ENCODE data around the gene EFNA1.
"Not testable (repeated sequence)": the region's sequence is repeated elsewhere in the genome, so short reads cannot be mapped to it uniquely, and the experiment has no call there.

Gene EFNA1

DNA sequence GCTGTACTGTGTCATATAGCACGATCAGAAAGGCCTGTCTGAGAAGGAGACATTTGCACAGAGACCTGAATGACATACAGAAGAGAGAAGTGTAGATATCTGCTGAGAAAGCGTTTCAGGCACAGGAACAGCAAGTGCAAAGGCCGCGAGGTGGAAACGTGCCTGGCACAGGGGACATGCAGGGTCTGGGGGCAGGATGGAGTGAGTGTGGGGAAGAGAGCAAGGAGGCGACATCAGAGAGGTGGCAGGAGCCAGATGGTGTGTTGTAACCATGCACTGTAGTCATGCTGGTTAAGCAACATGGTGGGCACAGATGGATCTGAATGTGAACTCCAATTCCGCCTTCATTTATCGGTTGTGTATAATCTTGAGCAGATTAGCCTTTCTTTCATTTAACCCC lies 32.5 kb downstream of the EFNA1 start:
- no peak overlapping the region for H3K27ac ChIP-seq (ENCODE audit: low read depth, low read length)
- no peak overlapping the region for H3K4me3 ChIP-seq (ENCODE audit: low read depth, low read length)
- no peak overlapping the region for H2AFZ ChIP-seq (ENCODE audit: low read length, unreplicated experiment)
- no peaks in the 10 kb centered on the region for H3K79me2 ChIP-seq (ENCODE audit: control insufficient read depth, insufficient read depth, low read length, unreplicated experiment)
- H3K36me3 ChIP-seq (ENCODE audit: insufficient read depth, low read length), result no peaks in the 10 kb centered on the region
- H3K4me1 ChIP-seq (ENCODE audit: control insufficient read depth, insufficient read depth, low read length, unreplicated experiment), result no peaks in the 10 kb centered on the region
- peaks cover 9% of the 10 kb centered on the region for H3K27me3 ChIP-seq (ENCODE audit: insufficient read depth, low read length)

DNA sequence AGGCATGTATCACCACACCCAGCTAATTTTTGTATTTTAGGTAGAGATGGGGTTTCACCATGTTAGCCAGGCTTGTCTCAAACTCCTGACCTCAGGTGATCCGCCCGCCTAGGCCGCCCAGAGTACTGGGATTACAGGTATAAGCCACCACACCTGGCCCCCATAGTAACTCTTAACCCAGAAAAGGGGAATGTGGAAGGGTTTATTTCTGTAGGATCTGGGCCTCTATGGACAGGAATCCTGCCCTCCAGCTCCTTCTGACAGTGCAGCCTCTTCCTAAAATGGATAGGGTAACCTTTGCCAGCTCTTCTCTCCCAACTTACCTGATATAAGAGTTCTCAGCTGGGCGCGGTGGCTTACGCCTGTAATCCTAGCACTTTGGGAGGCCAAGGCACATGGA lies 35.0 kb downstream of the EFNA1 start:
- H3K36me3 ChIP-seq (ENCODE audit: insufficient read depth, low read length); H3K27me3 ChIP-seq (ENCODE audit: insufficient read depth, low read length); H3K4me1 ChIP-seq (ENCODE audit: control insufficient read depth, insufficient read depth, low read length, unreplicated experiment); H3K79me2 ChIP-seq (ENCODE audit: control insufficient read depth, insufficient read depth, low read length, unreplicated experiment); H2AFZ ChIP-seq (ENCODE audit: low read length, unreplicated experiment); H3K27ac ChIP-seq (ENCODE audit: low read depth, low read length); H3K4me3 ChIP-seq (ENCODE audit: low read depth, low read length): not testable (repeated sequence)

DNA sequence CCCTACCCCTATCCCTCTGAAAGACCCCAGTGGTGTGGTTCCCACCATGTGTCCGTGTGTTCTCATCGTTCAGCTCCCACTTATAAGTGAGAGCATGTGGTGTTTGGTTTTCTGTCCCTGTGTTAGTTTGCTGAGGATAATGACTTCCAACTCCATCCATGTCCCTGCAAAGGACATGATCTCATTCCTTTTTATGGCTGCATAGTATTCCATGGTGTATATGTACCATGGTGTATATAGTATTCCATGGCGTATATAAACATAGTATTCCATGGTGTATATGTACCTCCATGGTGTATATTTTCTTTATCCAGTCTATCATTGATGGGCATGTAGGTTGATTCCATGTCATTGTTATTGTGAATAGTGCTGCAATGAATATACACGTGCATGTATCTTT lies 36.1 kb downstream of the EFNA1 start:
- H3K4me3 ChIP-seq (ENCODE audit: low read depth, low read length); H3K4me1 ChIP-seq (ENCODE audit: control insufficient read depth, insufficient read depth, low read length, unreplicated experiment); H3K79me2 ChIP-seq (ENCODE audit: control insufficient read depth, insufficient read depth, low read length, unreplicated experiment); H3K27me3 ChIP-seq (ENCODE audit: insufficient read depth, low read length); H3K27ac ChIP-seq (ENCODE audit: low read depth, low read length); H2AFZ ChIP-seq (ENCODE audit: low read length, unreplicated experiment); H3K36me3 ChIP-seq (ENCODE audit: insufficient read depth, low read length): not testable (repeated sequence)

DNA sequence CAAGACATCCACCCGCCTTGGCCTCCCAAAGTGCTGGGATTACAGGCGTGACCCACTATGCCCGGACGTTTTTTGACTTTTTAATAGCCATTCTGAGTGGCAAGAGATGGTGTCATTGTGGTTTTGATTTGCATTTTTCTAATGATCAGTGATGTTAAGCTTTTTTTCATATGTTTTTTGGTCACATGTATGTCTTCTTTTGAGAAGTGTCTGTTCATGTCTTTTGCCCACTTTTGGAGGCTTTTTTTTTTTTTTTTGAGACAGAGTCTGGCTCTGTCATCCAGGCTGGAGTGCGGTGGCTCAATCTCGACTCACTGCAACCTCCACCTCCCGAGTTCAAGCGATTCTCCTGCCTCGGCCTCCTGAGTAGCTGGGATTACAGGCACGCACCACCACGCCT lies 36.9 kb downstream of the EFNA1 start:
- not testable (repeated sequence) for H3K4me1 ChIP-seq (ENCODE audit: control insufficient read depth, insufficient read depth, low read length, unreplicated experiment); H3K4me3 ChIP-seq (ENCODE audit: low read depth, low read length); H3K79me2 ChIP-seq (ENCODE audit: control insufficient read depth, insufficient read depth, low read length, unreplicated experiment); H2AFZ ChIP-seq (ENCODE audit: low read length, unreplicated experiment); H3K36me3 ChIP-seq (ENCODE audit: insufficient read depth, low read length); H3K27me3 ChIP-seq (ENCODE audit: insufficient read depth, low read length); H3K27ac ChIP-seq (ENCODE audit: low read depth, low read length)

DNA sequence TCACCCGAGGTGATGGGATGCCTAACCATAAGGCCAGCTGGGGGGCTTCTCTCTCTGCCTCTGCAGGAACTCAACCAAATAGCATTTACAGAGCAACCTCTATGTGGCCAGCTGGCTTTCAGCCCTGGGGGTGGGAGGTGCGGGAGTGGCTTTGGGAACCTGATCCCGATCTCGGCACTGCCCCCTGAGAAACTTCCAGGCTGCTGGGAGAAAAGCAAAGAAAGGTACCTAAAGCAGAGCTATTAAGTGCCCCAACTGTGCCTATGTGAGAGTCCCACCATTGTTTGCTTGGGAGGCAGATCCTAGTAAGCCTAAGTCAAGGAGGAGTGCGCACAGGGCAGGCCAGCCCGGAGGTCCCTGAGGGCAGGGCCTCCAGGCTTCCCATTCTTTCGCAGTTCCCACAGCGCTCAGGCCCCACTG lies 38.4 kb downstream of the EFNA1 start:
- H3K4me1 ChIP-seq (ENCODE audit: control insufficient read depth, insufficient read depth, low read length, unreplicated experiment), result no peaks in the 10 kb centered on the region
- H3K36me3 ChIP-seq (ENCODE audit: insufficient read depth, low read length), result no peaks in the 10 kb centered on the region
- H3K27me3 ChIP-seq (ENCODE audit: insufficient read depth, low read length), result no peaks in the 10 kb centered on the region
- no peak overlapping the region for H2AFZ ChIP-seq (ENCODE audit: low read length, unreplicated experiment)
- H3K4me3 ChIP-seq (ENCODE audit: low read depth, low read length), result no peak overlapping the region
- no peak overlapping the region for H3K27ac ChIP-seq (ENCODE audit: low read depth, low read length)
- H3K79me2 ChIP-seq (ENCODE audit: control insufficient read depth, insufficient read depth, low read length, unreplicated experiment), result no peaks in the 10 kb centered on the region

DNA sequence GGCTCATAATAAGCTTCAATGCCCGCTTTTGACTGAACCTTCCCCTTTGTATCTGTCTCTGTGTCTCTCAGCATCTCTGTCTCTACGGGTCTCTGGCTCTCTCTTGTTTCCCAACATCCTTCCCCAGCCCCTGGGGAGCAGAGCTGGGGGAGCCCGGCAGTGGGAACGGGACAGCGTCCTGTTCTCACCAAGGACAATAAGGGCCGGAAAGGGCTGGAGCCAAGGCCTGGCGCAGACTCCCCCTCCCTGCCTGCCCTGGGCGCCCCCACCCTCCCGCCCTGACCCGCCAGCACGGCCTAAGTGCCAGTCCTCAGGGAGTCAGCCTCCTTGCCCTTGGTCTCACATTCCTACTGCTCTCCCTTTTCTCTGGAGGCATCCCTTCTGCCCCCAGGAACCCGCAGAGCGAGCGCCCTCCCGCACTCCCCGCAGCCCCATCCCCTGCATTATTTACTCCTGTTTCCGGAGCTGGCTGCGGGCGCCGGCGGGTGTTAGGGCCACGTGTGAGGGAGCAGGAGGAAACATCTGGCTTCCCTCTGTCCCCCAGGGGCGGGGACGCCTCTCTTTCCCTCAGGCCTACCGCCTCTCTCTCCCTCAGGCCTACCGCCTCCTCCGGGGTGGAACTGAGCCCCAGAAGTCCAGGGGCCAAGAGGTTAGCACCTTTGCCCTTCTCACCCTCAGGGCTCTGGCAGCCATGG lies 38.9 kb downstream of the EFNA1 start:
- Histone ChIP-seq H3K79me2 (ENCODE audit: control insufficient read depth, insufficient read depth, low read length, unreplicated experiment) (peaks cover 5% of the 10 kb centered on the region), H2AFZ (ENCODE audit: low read length, unreplicated experiment) (no peak overlapping the region), H3K36me3 (ENCODE audit: insufficient read depth, low read length) (no peaks in the 10 kb centered on the region), H3K27me3 (ENCODE audit: insufficient read depth, low read length) (no peaks in the 10 kb centered on the region), H3K4me3 (ENCODE audit: low read depth, low read length) (no peak overlapping the region), H3K4me1 (ENCODE audit: control insufficient read depth, insufficient read depth, low read length, unreplicated experiment) (no peaks in the 10 kb centered on the region), H3K27ac (ENCODE audit: low read depth, low read length) (no peak overlapping the region)

DNA sequence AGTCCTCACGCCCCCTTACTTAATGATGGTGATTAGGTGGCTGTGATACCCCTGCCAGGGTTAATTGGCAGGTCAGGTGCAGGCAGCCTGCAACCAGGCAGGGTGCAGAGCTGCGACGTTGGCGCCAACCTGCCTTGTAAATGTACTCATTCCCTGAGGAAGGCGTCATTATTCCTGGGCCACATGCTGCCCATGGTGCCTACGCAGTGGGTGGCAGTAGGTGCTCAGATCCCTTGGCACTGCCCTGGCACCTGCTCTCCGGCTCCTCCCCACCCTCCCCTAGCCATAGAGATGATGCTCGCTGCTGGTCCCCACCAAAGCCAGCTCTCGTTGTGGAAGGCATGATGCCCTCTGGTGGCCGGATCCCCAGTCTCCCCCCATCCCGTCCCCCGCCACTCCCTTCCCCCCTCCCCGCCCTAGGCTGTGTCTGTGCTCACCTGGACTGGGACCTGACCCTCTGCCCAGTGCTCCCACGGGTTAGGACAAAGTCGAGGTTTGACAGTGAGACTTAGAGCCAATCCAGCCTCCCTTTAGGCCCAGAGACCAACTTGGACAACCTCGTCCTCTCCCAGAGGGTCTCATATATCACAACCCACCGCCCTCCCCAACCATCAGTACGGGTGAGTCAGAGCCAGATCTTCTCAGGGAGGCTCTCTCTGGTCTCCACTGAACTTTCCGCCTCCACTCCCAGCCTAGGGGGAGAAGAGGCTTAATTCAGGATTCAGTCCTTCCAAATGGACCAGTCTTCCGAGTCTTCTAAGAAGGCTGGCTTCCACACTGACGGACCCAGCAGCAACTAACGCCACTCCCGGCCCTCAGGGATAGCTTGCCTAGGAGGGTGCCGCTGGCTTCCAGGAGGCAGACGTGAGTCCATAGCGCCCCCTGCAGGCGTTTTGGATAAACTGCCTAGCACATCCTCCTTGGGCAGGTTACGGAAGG lies 39.8 kb downstream of the EFNA1 start:
- peaks cover 13% of the 10 kb centered on the region for H3K79me2 ChIP-seq (ENCODE audit: control insufficient read depth, insufficient read depth, low read length, unreplicated experiment)
- H2AFZ ChIP-seq (ENCODE audit: low read length, unreplicated experiment), result peak overlapping the region; percentile 6
- peaks cover 6% of the 10 kb centered on the region for H3K4me1 ChIP-seq (ENCODE audit: control insufficient read depth, insufficient read depth, low read length, unreplicated experiment)
- no peaks in the 10 kb centered on the region for H3K36me3 ChIP-seq (ENCODE audit: insufficient read depth, low read length)
- H3K27me3 ChIP-seq (ENCODE audit: insufficient read depth, low read length), result no peaks in the 10 kb centered on the region
- no peak overlapping the region for H3K4me3 ChIP-seq (ENCODE audit: low read depth, low read length)
- H3K27ac ChIP-seq (ENCODE audit: low read depth, low read length), result no peak overlapping the region

DNA sequence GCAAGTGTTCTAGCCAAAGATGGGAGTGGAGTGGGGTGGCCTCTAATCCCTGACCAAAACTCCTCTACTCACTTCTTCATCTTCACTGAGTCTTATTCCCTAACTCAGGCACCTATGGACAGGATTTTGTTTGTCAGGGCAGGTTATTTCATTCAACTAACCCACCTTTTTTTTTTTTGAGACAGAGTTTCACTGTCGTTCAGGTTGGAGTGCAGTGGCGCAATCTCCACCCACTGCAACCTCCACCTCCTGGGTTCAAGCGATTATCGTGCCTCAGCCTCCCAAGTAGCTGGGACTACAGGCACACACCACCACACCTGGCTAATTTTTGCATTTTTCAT lies 40.4 kb downstream of the EFNA1 start:
- not testable (repeated sequence) for H3K4me3 ChIP-seq (ENCODE audit: low read depth, low read length); H3K4me1 ChIP-seq (ENCODE audit: control insufficient read depth, insufficient read depth, low read length, unreplicated experiment); H2AFZ ChIP-seq (ENCODE audit: low read length, unreplicated experiment); H3K27ac ChIP-seq (ENCODE audit: low read depth, low read length); H3K27me3 ChIP-seq (ENCODE audit: insufficient read depth, low read length); H3K36me3 ChIP-seq (ENCODE audit: insufficient read depth, low read length)
- peaks cover 16% of the 10 kb centered on the region for H3K79me2 ChIP-seq (ENCODE audit: control insufficient read depth, insufficient read depth, low read length, unreplicated experiment)

DNA sequence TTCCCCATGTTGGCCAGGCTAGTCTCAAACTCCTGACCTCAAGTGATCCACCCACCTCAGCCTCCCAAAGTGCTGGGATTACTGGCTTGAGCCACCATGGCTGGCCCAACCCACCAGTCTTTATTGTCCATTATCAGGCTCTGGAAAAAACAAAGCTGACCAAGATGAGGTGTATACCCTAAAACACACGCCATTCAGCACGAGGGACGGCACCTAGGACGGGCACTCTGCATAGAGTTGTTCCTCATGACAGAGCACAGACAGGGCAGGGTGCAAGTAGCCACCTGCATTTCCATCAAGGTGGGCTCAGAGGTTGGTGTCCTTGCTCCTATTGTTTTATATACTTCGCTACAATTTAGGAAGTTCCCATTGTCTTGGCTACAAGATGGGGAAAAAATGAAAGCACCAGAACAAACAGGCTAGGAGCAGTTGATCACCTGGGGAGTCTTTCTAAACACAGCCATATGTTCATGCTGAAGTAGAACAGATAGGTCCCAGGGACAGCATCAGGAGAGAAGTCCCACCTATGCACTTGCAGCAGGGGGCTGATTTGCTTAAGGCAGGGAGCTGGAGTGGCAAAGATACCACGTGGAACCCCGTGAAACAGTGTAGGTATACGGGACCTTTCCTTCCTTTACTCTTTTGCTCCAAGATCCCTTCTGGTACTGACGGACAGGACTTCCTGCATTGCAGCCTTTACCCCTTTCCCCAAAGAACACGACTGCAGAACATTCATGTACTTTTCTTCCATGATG lies 41.0 kb downstream of the EFNA1 start:
- Histone ChIP-seq H2AFZ (ENCODE audit: low read length, unreplicated experiment) (no peak overlapping the region), H3K4me1 (ENCODE audit: control insufficient read depth, insufficient read depth, low read length, unreplicated experiment) (peaks cover 6% of the 10 kb centered on the region), H3K4me3 (ENCODE audit: low read depth, low read length) (no peak overlapping the region), H3K79me2 (ENCODE audit: control insufficient read depth, insufficient read depth, low read length, unreplicated experiment) (peaks cover 16% of the 10 kb centered on the region), H3K27ac (ENCODE audit: low read depth, low read length) (no peak overlapping the region), H3K27me3 (ENCODE audit: insufficient read depth, low read length) (no peaks in the 10 kb centered on the region), H3K36me3 (ENCODE audit: insufficient read depth, low read length) (no peaks in the 10 kb centered on the region)

DNA sequence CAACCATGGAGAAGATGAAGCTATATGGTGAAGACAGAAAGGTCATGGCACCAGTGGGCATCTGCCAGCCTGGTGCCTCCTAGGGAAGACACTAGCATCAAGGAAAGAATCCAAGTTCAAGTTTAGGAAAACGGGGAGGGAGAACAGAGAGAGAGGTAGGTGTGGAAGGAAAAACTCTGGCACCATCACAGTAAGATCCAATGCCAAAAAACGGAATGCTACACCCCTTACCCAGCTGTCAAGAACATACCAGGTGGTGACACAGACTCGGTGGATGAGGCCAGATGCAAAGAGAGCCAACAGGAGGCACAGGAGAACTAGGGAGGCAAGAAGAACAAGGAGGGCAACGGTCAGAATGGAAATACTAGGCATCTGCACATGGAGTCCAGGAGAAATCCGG lies 41.9 kb downstream of the EFNA1 start:
- no peaks in the 10 kb centered on the region for H3K27me3 ChIP-seq (ENCODE audit: insufficient read depth, low read length)
- H3K27ac ChIP-seq (ENCODE audit: low read depth, low read length), result no peak overlapping the region
- H3K79me2 ChIP-seq (ENCODE audit: control insufficient read depth, insufficient read depth, low read length, unreplicated experiment), result peaks cover 23% of the 10 kb centered on the region
- H3K36me3 ChIP-seq (ENCODE audit: insufficient read depth, low read length), result no peaks in the 10 kb centered on the region
- H3K4me1 ChIP-seq (ENCODE audit: control insufficient read depth, insufficient read depth, low read length, unreplicated experiment), result peaks cover 6% of the 10 kb centered on the region
- H2AFZ ChIP-seq (ENCODE audit: low read length, unreplicated experiment), result no peak overlapping the region
- no peak overlapping the region for H3K4me3 ChIP-seq (ENCODE audit: low read depth, low read length)

Data from ACC112 (cell line).